Progenitor cell of endocrine pancreas (in vitro differentiated cells): Measurements from ENCODE around the gene SMAD2. TPM values are rescaled to one million over a fixed set of nuclear protein-coding genes. Genes with fewer than 3 reads are reported as not detected.

Experiments
- DNase-seq: peaks from one replicate; pipeline ENCODE4 v3.0.0; 2021; ENCODE audit warnings: low spot score; ENCODE audit not compliant: unreplicated experiment
- H3K27ac Mint-ChIP-seq: 2 replicates; pipeline ENCODE4 v1.8.0; 2021; ENCODE audit warnings: mild to moderate bottlenecking, moderate library complexity, mixed read lengths
- H3K27me3 Mint-ChIP-seq: 2 replicates; pipeline ENCODE4 v1.8.0; 2021; ENCODE audit warnings: mixed read lengths
- H3K36me3 Mint-ChIP-seq: 2 replicates; pipeline ENCODE4 v1.8.0; 2022; ENCODE audit warnings: mixed read lengths; ENCODE audit not compliant: insufficient read depth
- H3K4me1 Mint-ChIP-seq: 2 replicates; pipeline ENCODE4 v1.8.0; 2021; ENCODE audit warnings: low read depth, mixed read lengths
- H3K4me3 Mint-ChIP-seq: 2 replicates; pipeline ENCODE4 v1.8.0; 2021; ENCODE audit warnings: low read depth, mild to moderate bottlenecking, moderate library complexity, mixed read lengths
- H3K9me3 Mint-ChIP-seq: 2 replicates; pipeline ENCODE4 v1.8.0; 2021; ENCODE audit warnings: low read depth, mixed read lengths
- CTCF ChIP-seq: fragments of 200-600 bp; sonication (generic); IDR thresholded peaks from one replicate; pipeline ENCODE4 v1.5.0; 2021; ENCODE audit warnings: antibody characterized with exemption, mild to moderate bottlenecking; ENCODE audit not compliant: unreplicated experiment
- total RNA-seq: library from RNA; stranded (reverse); gene quantifications from 2 replicates; pipeline ENCODE4 v1.2.1, GENCODE V29; 2021

SMAD2 gene
- total RNA-seq, 1 donor from 2014 or later = 140 TPM

- H3K9me3 Mint-ChIP-seq = no peaks in the 10 kb centered on the region
- no peaks in the 10 kb centered on the region for H3K27me3 Mint-ChIP-seq
- peak; percentile 31 for TF ChIP-seq CTCF
- H3K4me1 Mint-ChIP-seq = peaks cover 23% of the 10 kb centered on the region
- H3K36me3 Mint-ChIP-seq = no peaks in the 10 kb centered on the region
- H3K4me3 Mint-ChIP-seq = peak overlapping the region; percentile 69
- peak overlapping the region; percentile 95 for H3K27ac Mint-ChIP-seq
- DNase-seq = no peak
Observed at GRCh38 chr18:47931718-47932103, 1.3 kb upstream of the SMAD2 start.

- H3K27me3 Mint-ChIP-seq = no peaks in the 10 kb centered on the region
- H3K4me1 Mint-ChIP-seq = peaks cover 29% of the 10 kb centered on the region
- no peak for TF ChIP-seq CTCF
- peak overlapping the region; percentile 95 for H3K27ac Mint-ChIP-seq
- H3K9me3 Mint-ChIP-seq = no peaks in the 10 kb centered on the region
- DNase-seq = peak; percentile 89
- peak overlapping the region; percentile 69 for H3K4me3 Mint-ChIP-seq
- no peaks in the 10 kb centered on the region for H3K36me3 Mint-ChIP-seq
Observed at GRCh38 chr18:47930931-47931717, 665 bp upstream of the SMAD2 start.

- peak overlapping the region; percentile 91 for H3K4me3 Mint-ChIP-seq
Observed at GRCh38 chr18:47929681-47930198, 719 bp downstream of the SMAD2 start.

GRCh38 chr18:47928466-47928865, 2.0 kb downstream of the SMAD2 start:
- Mint-ChIP-seq H3K27me3 (no peaks in the 10 kb centered on the region), H3K4me3 (peak overlapping the region; percentile 91), H3K27ac (peak overlapping the region; percentile 88), H3K36me3 (no peaks in the 10 kb centered on the region), H3K9me3 (no peaks in the 10 kb centered on the region), H3K4me1 (peaks cover 35% of the 10 kb centered on the region)
- TF ChIP-seq CTCF = no peak
- no peak for DNase-seq

More at GRCh38 chr18:47929681-47930198, 719 bp downstream of the SMAD2 start:
- no peaks in the 10 kb centered on the region for H3K9me3 Mint-ChIP-seq
- TF ChIP-seq CTCF = no peak
- H3K4me1 Mint-ChIP-seq = peaks cover 35% of the 10 kb centered on the region
- H3K27ac Mint-ChIP-seq = peak overlapping the region; percentile 98
- no peak for DNase-seq
- no peaks in the 10 kb centered on the region for H3K27me3 Mint-ChIP-seq
- H3K36me3 Mint-ChIP-seq = no peaks in the 10 kb centered on the region

GRCh38 chr18:47926101-47926850, 4.2 kb downstream of the SMAD2 start:
- Mint-ChIP-seq H3K4me1 (peaks cover 39% of the 10 kb centered on the region), H3K27ac (peak overlapping the region; percentile 82), H3K27me3 (no peaks in the 10 kb centered on the region), H3K9me3 (no peaks in the 10 kb centered on the region), H3K4me3 (peak overlapping the region; percentile 2), H3K36me3 (no peaks in the 10 kb centered on the region)
- TF ChIP-seq CTCF = no peak
- no peak for DNase-seq
